ENCODE measurements around the gene ZNF682.
"Not testable (repeated sequence)": the region's sequence is repeated elsewhere in the genome, so short reads cannot be mapped to it uniquely, and the experiment has no call there.

ZNF682 gene

DNA sequence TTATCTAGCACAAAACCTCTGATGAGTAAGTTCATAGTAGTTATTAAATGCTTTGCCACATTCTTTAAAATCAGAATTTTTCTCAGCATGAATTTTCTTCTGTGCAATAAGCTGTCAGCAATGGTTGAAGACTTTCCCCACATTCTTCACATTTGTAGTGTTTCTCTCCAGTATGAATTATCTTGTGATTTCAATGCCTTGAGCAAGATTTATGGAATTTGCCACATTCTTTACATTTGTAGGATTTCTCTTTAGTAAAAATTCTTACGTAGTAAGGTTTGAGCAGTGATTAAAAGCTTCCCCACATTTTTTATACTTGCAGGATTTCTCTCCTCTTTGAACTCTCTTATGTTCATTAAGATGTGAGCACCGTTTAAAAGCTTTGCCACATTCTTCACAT, 33.6 kb downstream of the ZNF682 start:
- in situ Hi-C loops (cut with HindIII; ENCODE audit: low sequenced_read_pairs), result no loop called here

DNA sequence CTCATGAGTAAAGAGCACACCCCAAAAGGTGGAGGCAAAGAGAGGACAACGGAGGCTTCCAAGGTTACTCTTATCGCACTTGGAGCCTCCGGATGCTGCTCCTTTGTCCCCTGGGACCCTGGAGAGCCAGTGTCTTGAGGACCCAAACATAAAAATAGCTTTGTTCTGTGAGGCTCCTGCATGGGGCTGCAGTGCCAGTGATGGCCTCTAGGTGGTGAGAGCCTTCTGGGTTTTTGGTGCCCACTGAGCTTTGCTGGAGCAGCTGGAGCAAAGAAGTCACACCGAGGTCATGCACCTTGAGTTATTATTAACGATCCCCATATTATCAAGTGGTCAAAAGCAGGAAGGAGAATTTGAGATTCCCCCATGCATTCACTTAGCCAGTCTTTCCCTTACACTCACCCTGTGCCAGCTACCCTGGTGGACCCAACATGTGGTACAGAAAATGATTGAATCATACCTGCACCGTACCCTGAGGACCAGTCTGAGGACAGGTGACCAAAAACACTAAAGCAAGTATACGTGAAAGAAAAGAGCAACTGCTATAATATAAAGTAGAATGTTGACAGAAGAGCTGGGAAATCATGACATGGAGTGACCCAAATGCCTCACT, 41.5 kb downstream of the ZNF682 start:
- in situ Hi-C loops (cut with HindIII; ENCODE audit: low sequenced_read_pairs), result no loop called here

DNA sequence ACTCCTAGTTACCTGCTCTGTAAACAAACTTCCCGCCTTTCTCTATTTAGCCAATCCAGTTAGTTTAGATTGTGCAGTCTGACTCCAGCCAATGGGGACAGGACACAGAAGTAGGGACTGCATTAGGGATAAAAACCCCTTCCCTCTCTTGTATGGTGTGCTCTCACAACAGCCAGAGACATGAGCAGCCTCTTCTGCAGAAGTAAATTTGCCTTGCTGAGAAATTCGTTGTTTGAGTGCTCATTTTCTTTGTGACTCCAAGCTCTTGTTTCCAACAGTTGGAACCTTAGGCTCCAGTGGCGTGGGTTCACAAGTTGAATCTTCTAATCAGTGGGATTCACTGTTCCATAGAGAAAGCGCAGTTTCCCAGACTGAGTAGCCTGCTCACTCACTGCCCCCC, 72.4 kb downstream of the ZNF682 start:
- in situ Hi-C loops (cut with HindIII; ENCODE audit: low sequenced_read_pairs), result no loop called here

GRCh38 chr19:19966126-19966525, 73.2 kb downstream of the ZNF682 start:
- in situ Hi-C loops (cut with HindIII; ENCODE audit: low sequenced_read_pairs), result not testable (repeated sequence)

DNA sequence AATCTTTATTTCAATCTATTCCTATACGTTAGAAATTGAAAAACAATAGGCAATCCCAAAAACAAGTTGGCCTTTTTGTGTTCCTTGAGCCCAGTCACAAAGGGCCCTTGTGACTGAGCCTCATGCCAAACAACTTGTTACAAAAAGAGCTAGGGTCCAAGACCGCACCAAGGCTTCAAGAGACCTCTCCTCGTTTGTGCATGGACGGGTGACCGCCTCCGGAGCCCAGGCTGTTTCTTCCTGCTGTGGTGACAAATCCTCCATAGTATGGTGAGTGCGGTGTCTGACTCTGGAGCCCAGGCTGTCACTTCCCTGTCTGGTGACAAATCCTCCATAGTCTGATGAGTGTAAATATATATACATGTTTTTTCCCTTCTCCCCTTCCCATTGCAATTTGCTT, 74.9 kb downstream of the ZNF682 start:
- in situ Hi-C loops (cut with HindIII; ENCODE audit: low sequenced_read_pairs), result no loop called here

- in situ Hi-C loops (cut with HindIII; ENCODE audit: low sequenced_read_pairs), result not testable (repeated sequence)
These were observed 80.0 kb downstream of the ZNF682 start for GRCh38 chr19:19959151-19959799.

GRCh38 chr19:19957766-19958165, 81.5 kb downstream of the ZNF682 start:
- in situ Hi-C loops (cut with HindIII; ENCODE audit: low sequenced_read_pairs), result not testable (repeated sequence)

- in situ Hi-C loops (cut with HindIII; ENCODE audit: low sequenced_read_pairs), result no loop called here
These were observed 82.8 kb downstream of the ZNF682 start for GRCh38 chr19:19956434-19957075.

DNA sequence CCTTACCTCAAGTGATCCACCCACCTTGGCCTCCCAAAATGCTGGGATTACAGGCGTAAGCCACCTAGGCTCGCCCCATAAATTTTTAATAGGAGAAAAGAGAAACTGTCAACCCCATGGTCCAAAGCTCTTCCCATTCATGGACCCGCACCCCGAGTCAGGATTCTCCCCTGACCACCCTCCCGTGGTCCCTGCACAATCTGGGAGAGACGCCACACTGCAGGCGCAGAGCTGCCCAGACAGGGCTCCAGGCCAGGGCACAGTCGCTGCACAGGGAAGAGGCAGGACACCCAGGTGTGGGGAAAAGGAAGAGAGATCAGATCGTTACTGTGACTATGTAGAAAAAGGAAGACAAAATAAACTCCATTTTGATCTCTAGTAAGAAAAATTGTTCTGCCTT, 84.1 kb downstream of the ZNF682 start:
- in situ Hi-C loops (cut with HindIII; ENCODE audit: low sequenced_read_pairs), result no loop called here

Data from DLD1 (cell line).